Kidney (tissue), 14 donors: ENCODE results near the gene LCOR. TPM values are rescaled to one million over a fixed set of nuclear protein-coding genes. Genes with fewer than 3 reads are reported as not detected.

Source experiments
- DNase-seq, 5 donors: peaks; one replicate each; pipeline ENCODE4 v3.0.0-alpha.2; 2013 to 2020
- FAIRE-seq: peaks from 2 replicates; lab custom pipeline; 2012; peaks lifted over from hg19 to GRCh38; lab: Jason Lieb, UNC
- H3K27ac ChIP-seq, 2 donors: one replicate each; pipeline ENCODE4 v1.7.0; 2013; ENCODE audit warnings: low read depth in 2 of 2, low read length in 2 of 2, inconsistent platforms in 1 of 2
- H3K27me3 ChIP-seq: one replicate; pipeline ENCODE4 v1.7.1; 2013; ENCODE audit warnings: low read length, inconsistent platforms; ENCODE audit not compliant: control insufficient read depth, insufficient read depth
- H3K36me3 ChIP-seq, 3 donors: one replicate each; pipeline versions ENCODE4 v1.7.0 to v1.7.1; 2013; ENCODE audit warnings: low read length in 3 of 3, control low read depth in 1 of 3, inconsistent platforms in 1 of 3; ENCODE audit not compliant: insufficient read depth in 3 of 3, control insufficient read depth in 2 of 3
- H3K4me1 ChIP-seq, 3 donors: one replicate each; pipeline versions ENCODE4 v1.7.0 to v1.7.1; 2013; ENCODE audit warnings: low read length in 3 of 3, inconsistent platforms in 1 of 3, low read depth in 1 of 3; ENCODE audit not compliant: control insufficient read depth in 2 of 3, insufficient read depth in 2 of 3
- H3K4me3 ChIP-seq, 3 donors: one replicate each; pipeline versions ENCODE4 v1.7.0 to v1.8.1; 2013; ENCODE audit warnings: low read length in 3 of 3, control low read depth in 1 of 3, inconsistent platforms in 1 of 3
- H3K9ac ChIP-seq, 3 donors: one replicate each; pipeline versions ENCODE4 v1.7.0 to v1.7.1; 2013; ENCODE audit warnings: low read length in 3 of 3, control low read depth in 1 of 3, inconsistent platforms in 1 of 3
- H3K9me3 ChIP-seq, 3 donors: one replicate each; pipeline versions ENCODE4 v1.7.0 to v1.7.1; 2013; ENCODE audit warnings: low read length in 3 of 3, control low read depth in 1 of 3, inconsistent platforms in 1 of 3; ENCODE audit not compliant: control insufficient read depth in 2 of 3, insufficient read depth in 1 of 3
- intact Hi-C: fragments of 100-400 bp; cut with DNase I; formaldehyde crosslinking; loops from one replicate; pipeline ENCODE4 v1.11.1; 2022
- polyA plus RNA-seq: library from polyadenylated mRNA; stranded (reverse); fragments of 350-450 nt; fragmentation: Illumina TruSeq; extraction: RNeasy Lipid Tissue Mini Kit (QIAGEN cat#74804); gene quantifications from one replicate; pipeline ENCODE4 v1.2.3, GENCODE V29; 2014; ENCODE audit warnings: low read depth, low replicate concordance; ENCODE audit not compliant: insufficient read depth
- total RNA-seq: library from RNA; stranded (reverse); fragmentation: NEBNext Ultra II Directional; extraction: Animal tissue kit (Norgen Biotek cat#: 25700); gene quantifications from one replicate; pipeline ENCODE4 v1.2.1, GENCODE V29; 2021
- TF ChIP-seq, protein P1 (sequence below): IDR thresholded peaks from 3 replicates; pipeline ENCODE4 v1.5.1; 2012; ENCODE audit warnings: mild to moderate bottlenecking, moderate library complexity, borderline replicate concordance; ENCODE audit not compliant: insufficient read depth; ENCODE audit errors: extremely low read depth
- donor health status: control.
- donor health status: control.
- donor health status: control.
- donor health status: control.
- donor health status: control.
- donor health status: DM: yes; HTN: yes; CAD: no.
- donor health status: Normal renal cell carcinoma (clear cell type).

LCOR gene
- total and polyA plus RNA-seq, 2 donors from 2014 or later = 2.8 to 48.5 TPM

DNA sequence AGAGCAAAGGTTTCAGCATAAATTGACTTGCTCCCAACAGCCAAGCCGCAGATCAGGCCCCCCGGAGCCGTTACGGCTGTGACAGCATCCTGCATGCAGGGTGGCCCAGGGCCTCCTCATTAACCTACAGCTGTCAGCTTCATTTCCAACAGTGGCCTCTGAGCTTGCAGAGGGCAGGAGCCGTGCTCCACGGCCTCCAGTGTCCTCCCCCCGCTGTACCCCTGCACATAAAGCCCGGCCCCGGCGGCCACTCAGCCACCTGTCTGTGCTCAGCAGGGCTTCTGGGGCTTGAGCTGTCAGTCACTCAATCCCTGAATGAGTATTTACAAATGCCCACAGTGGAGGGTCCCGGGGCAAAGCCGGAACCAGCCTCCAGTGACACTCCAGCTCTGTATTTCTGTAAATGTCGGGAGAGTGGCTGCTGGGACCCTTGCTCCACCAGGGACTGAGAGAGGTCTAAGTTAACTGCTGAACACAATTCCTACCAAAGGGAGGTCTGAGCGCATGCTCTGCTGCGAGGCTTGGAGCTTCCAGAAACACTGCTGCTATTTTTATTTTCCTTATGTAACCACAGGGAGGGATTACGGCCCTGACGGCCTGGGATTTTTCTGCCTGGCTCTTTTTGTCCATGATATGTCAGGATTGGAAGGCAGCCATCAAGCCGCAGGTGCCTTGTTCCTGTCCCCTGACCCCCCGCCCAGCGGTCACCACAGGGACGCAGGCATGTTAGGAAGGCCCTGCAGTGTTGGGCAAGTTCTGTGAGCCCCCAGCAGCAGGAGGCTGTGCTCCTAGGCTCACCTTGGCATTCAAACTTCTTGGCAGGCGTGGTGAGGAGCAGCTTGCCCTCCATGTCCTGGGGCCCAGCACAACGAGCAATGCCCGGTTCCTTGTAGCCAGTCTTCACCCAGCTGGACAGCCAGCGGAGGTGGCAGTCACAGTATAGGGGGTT is 188.6 kb downstream of the LCOR start:
- H3K9ac ChIP-seq = no peak overlapping the region
- intact Hi-C loops = no loop called here
- no peaks in the 10 kb centered on the region for H3K9me3 ChIP-seq
- DNase-seq (peak in 1 of 5 donors; percentile 46), FAIRE-seq (no peak)
- H3K4me3 ChIP-seq = no peak overlapping the region
- H3K4me1 ChIP-seq = peaks cover 0 to 7% (median 0%) of the 10 kb centered on the region in 3 donors
- no peaks in the 10 kb centered on the region for H3K36me3 ChIP-seq
- no peaks in the 10 kb centered on the region for H3K27me3 ChIP-seq
- peak overlapping the region; percentile 9 to 71 for H3K27ac ChIP-seq
- TF ChIP-seq, protein P1, sequence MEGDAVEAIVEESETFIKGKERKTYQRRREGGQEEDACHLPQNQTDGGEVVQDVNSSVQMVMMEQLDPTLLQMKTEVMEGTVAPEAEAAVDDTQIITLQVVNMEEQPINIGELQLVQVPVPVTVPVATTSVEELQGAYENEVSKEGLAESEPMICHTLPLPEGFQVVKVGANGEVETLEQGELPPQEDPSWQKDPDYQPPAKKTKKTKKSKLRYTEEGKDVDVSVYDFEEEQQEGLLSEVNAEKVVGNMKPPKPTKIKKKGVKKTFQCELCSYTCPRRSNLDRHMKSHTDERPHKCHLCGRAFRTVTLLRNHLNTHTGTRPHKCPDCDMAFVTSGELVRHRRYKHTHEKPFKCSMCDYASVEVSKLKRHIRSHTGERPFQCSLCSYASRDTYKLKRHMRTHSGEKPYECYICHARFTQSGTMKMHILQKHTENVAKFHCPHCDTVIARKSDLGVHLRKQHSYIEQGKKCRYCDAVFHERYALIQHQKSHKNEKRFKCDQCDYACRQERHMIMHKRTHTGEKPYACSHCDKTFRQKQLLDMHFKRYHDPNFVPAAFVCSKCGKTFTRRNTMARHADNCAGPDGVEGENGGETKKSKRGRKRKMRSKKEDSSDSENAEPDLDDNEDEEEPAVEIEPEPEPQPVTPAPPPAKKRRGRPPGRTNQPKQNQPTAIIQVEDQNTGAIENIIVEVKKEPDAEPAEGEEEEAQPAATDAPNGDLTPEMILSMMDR = no peak

GRCh38 chr10:97022616-97023015 is 190.5 kb downstream of the LCOR start:
- H3K4me1 ChIP-seq = peaks cover 0 to 7% (median 0%) of the 10 kb centered on the region in 3 donors
- DNase-seq (no peak), FAIRE-seq (no peak)
- no peaks in the 10 kb centered on the region for H3K36me3 ChIP-seq
- H3K4me3 ChIP-seq = no peak overlapping the region
- H3K27me3 ChIP-seq = no peaks in the 10 kb centered on the region
- TF ChIP-seq, protein P1 = no peak
- no peaks in the 10 kb centered on the region for H3K9me3 ChIP-seq
- intact Hi-C loops = no loop called here
- H3K27ac ChIP-seq = no peak overlapping the region
- no peak overlapping the region for H3K9ac ChIP-seq

DNA sequence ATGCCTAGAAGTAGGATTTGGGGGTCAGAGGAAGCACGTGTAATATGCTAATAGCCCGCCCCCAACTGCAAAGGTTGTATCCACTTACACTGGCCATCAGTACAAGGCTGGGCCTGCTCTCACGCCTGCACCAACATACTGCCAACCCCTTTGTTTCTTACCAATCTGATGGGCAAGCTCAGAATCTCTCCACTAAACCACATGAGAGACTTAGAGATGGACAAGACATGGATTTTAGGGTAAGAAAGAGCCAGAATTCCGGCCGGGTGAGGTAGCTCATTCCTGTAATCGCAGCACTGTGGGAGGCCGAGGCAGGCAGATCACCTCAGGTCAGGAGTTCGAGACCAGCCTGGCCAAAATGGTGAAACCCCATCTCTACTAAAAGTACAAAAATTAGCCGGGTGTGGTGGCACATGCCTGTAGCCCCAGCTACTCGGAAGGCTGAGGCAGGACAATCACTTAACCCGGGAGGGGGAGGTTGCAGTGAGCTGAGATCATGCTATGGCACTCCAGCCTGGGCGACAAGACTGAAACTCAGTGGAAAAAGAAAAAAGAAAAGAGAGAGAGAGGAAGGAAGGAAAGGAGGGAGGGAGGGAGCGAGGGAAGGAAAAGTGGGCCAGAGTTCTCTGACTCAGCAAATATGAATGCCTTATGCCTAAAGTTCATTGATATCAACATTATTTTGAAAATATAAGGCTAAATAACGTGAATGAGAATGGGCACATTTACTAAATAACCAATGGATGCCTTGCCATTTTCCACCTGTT is 191.5 kb downstream of the LCOR start:
- TF ChIP-seq, protein P1 = no peak
- H3K9ac ChIP-seq = no peak overlapping the region
- no peak overlapping the region for H3K4me3 ChIP-seq
- H3K27me3 ChIP-seq = no peaks in the 10 kb centered on the region
- peak in 1 of 5 donors; percentile 13 for DNase-seq
- intact Hi-C loops = no loop called here
- peak overlapping the region; percentile 39 to 60 for H3K27ac ChIP-seq
- H3K9me3 ChIP-seq = no peaks in the 10 kb centered on the region
- peaks cover 0 to 7% (median 0%) of the 10 kb centered on the region in 3 donors for H3K4me1 ChIP-seq
- no peaks in the 10 kb centered on the region for H3K36me3 ChIP-seq
- FAIRE-seq = no peak
